Bronchial epithelial cell (primary cell): ENCODE results near the gene PRPH2. TPM values are rescaled to one million over a fixed set of nuclear protein-coding genes. Genes with fewer than 3 reads are reported as not detected.
A peak's percentile ranks its signal among the peaks of the same experiment; 100 is the strongest.

Experiments
- DNase-seq: peaks from one replicate; pipeline ENCODE4 v3.0.0-alpha.2; 2010; ENCODE audit warnings: low read depth
- FAIRE-seq: peaks from 2 replicates; lab custom pipeline; 2011; peaks lifted over from hg19 to GRCh38; lab: Jason Lieb, UNC
- H3K27me3 ChIP-seq: 2 replicates; pipeline ENCODE4 v1.5.1; 2011; ENCODE audit warnings: low read length; ENCODE audit not compliant: control insufficient read depth, insufficient read depth
- H3K36me3 ChIP-seq: 2 replicates; pipeline ENCODE4 v1.5.1; 2011; ENCODE audit warnings: low read length; ENCODE audit not compliant: control insufficient read depth, insufficient read depth
- H3K4me3 ChIP-seq: 2 replicates; pipeline ENCODE4 v1.5.1; 2011; ENCODE audit warnings: mild to moderate bottlenecking, low read depth, low read length, control low read depth
- total RNA-seq: library from RNA; depleted of rRNA; stranded (reverse); fragments of >200 nt; gene quantifications from 2 replicates; pipeline ENCODE4 v1.2.1, GENCODE V29; 2014
- TF ChIP-seq, protein P1 (sequence below): IDR thresholded peaks from 2 replicates; pipeline ENCODE4 v1.5.1; 2011; ENCODE audit warnings: mild to moderate bottlenecking, moderate library complexity, low read length, control low read depth, inconsistent platforms; ENCODE audit not compliant: insufficient read depth, severe bottlenecking

Gene PRPH2
- total RNA-seq, 1 donor from 2014 or later = not detected

DNA sequence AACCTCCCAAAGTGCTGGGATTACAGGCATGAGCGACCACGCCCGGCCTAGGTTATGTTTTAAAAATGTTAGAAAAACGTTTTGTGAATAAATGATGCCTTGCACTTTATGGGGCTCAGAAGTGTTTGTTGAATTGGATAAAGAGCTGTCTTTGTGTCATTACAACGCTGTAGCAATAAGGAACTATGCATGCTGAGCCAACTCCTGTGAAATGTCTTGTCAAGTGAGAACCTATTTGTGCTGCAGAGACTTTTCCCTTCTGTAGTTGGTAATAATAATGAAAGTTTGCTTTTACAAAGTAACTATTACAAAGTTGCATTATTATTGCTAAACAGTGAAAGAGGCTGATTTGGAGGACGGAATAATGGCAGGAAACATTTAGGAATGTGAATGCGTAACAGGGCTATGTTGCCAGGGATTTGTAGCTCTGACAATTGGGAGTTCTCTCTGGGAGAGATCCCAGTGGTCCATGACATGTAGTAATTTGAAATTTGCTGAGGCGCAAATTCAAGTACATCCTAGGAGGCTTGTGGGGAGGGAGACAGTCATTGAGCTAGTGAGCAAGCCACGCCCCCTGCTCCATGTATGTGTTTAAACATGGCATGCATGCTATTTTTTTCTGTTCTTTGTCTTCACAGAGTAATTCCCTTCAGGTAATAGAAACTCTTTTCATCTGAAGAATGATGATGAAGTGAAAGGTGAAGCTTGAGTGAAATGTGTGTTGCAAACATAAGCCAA lies 42.7 kb upstream of the PRPH2 start:
- Histone ChIP-seq H3K27me3 (no peaks in the 10 kb centered on the region), H3K4me3 (no peak overlapping the region), H3K36me3 (no peaks in the 10 kb centered on the region)
- DNase-seq = no peak
- FAIRE-seq = no peak
- TF ChIP-seq, protein P1, sequence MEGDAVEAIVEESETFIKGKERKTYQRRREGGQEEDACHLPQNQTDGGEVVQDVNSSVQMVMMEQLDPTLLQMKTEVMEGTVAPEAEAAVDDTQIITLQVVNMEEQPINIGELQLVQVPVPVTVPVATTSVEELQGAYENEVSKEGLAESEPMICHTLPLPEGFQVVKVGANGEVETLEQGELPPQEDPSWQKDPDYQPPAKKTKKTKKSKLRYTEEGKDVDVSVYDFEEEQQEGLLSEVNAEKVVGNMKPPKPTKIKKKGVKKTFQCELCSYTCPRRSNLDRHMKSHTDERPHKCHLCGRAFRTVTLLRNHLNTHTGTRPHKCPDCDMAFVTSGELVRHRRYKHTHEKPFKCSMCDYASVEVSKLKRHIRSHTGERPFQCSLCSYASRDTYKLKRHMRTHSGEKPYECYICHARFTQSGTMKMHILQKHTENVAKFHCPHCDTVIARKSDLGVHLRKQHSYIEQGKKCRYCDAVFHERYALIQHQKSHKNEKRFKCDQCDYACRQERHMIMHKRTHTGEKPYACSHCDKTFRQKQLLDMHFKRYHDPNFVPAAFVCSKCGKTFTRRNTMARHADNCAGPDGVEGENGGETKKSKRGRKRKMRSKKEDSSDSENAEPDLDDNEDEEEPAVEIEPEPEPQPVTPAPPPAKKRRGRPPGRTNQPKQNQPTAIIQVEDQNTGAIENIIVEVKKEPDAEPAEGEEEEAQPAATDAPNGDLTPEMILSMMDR = no peak

DNA sequence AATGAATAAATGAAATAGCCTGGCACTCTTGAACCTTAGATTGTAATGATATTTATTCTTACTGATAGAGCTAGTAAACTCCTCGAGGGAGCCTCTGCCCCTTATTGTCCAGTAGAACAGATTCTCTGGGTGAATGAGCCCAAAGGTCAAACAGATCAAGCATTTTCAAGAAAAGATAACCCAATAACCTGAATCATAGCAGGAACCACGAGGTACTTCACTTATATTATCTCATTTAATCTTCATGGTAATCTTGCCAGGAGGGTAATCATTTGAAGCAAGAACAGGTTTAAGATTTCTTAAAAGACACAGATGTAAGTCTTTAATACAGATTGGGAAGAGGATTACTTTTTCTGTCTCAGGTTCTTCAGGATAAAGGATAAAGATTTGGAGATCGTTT lies 40.6 kb upstream of the PRPH2 start:
- no peak for DNase-seq
- Histone ChIP-seq H3K27me3 (no peaks in the 10 kb centered on the region), H3K4me3 (no peak overlapping the region), H3K36me3 (no peaks in the 10 kb centered on the region)
- TF ChIP-seq, protein P1 = no peak
- FAIRE-seq = no peak

DNA sequence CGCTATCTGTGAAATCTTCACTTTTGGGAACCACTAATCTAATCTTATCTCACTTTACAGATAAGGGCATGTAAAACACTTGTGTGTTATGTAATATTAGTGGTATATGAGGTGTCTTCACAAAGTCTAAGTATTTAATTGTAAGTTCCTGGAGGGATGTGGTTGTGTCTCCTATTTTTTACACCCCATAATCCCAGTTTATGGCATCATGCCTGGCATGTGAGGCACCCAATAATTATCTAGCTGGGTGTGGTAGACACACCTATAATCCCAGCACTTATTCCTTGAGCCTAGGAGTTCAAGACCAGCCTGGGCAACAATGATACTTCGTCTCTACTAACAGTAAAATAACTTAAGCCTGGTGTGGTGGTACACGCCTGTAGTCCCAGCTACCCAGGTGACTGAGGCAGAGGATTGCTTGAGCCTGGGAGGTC lies 40.0 kb upstream of the PRPH2 start:
- TF ChIP-seq, protein P1 = no peak
- no peaks in the 10 kb centered on the region for H3K27me3 ChIP-seq
- no peaks in the 10 kb centered on the region for H3K36me3 ChIP-seq
- no peak for DNase-seq
- H3K4me3 ChIP-seq = no peak overlapping the region
- FAIRE-seq = peak; percentile 36

- Histone ChIP-seq H3K27me3 (no peaks in the 10 kb centered on the region), H3K4me3 (no peak overlapping the region), H3K36me3 (no peaks in the 10 kb centered on the region)
- DNase-seq (no peak), FAIRE-seq (no peak)
- TF ChIP-seq, protein P1 = no peak
Observed at GRCh38 chr6:42761287-42762067, 39.1 kb upstream of the PRPH2 start.

DNA sequence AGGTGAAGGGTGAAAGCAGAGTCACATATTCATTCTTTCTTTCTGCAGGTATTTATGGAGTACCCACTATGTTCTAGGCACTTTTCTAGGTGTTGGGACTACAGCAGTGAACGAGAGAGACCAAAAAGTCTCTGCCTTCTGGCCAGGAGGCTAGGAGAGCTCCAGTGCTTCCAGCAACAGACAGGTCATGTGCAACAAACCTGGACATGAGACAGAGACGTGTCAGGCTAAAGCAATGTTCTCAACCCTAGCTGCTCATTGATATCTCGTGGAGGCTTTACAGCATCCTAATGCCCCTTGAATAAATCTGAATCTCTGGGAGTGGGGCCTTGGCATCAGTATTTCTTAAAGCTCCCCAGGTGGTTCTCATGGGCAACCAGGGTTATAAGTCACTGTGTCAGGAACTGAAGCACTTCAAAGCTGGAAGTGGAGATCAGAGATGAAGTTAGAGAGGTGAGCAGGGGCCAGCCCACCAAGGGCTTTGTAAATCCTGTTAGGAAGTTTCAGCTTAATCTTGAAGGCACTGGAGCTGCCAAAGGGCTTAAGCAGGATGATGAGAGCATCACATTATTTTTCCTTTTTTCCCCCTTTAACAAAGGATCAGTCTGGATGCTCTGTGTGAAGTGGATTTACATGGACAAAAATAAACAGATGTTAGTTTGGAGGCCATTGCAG lies 36.5 kb upstream of the PRPH2 start:
- Histone ChIP-seq H3K36me3 (no peaks in the 10 kb centered on the region), H3K4me3 (no peak overlapping the region), H3K27me3 (no peaks in the 10 kb centered on the region)
- TF ChIP-seq, protein P1 = no peak
- FAIRE-seq (no peak), DNase-seq (no peak)
